GM12873 (cell line): ENCODE data around the gene SYS1.

Source experiments
- CTCF ChIP-seq: IDR thresholded peaks from 2 replicates; pipeline ENCODE4 v1.5.1; 2012; ENCODE audit warnings: low read depth, mild to moderate bottlenecking, moderate library complexity, low read length, control low read depth; ENCODE audit not compliant: insufficient read depth; ENCODE audit errors: missing control alignments

The SYS1 gene

GRCh38 chr20:45415822-45416637, 53.1 kb downstream of the SYS1 start, which contains the start of gene PIGT:
PIGT (plus strand) TSS chr20:45416141; CDS start chr20:45416157, 16 bp downstream.
- no peak for TF ChIP-seq CTCF

GRCh38 chr20:45416917-45417316, 54.0 kb downstream of the SYS1 start:
- no peak for TF ChIP-seq CTCF
